Lower lobe of right lung (tissue), 2 donors: ENCODE data around the gene PALLD. TPM values are rescaled to one million over a fixed set of nuclear protein-coding genes. Genes with fewer than 3 reads are reported as not detected.

ENCODE experiments used
- ATAC-seq, 2 donors: fragments of 200-7000 bp; cut with Tn5 transposase; one replicate each; pipeline ENCODE4 v1.9.1; 2020 to 2022; ENCODE audit warnings: mild to moderate bottlenecking in 2 of 2, moderate library complexity in 2 of 2
- DNase-seq: peaks from one replicate; pipeline ENCODE4 v3.0.0-alpha.2; 2020
- H3K27ac ChIP-seq: fragments of 200-600 bp; one replicate; pipeline ENCODE4 v1.8.0; 2022
- H3K27me3 ChIP-seq: fragments of 200-600 bp; one replicate; pipeline ENCODE4 v1.8.0; 2022; ENCODE audit warnings: low read depth
- H3K36me3 ChIP-seq: fragments of 200-600 bp; one replicate; pipeline ENCODE4 v1.8.0; 2022; ENCODE audit warnings: mild to moderate bottlenecking
- H3K4me1 ChIP-seq: fragments of 200-600 bp; one replicate; pipeline ENCODE4 v1.8.0; 2022
- H3K4me3 ChIP-seq: fragments of 200-600 bp; one replicate; pipeline ENCODE4 v1.8.0; 2022; ENCODE audit warnings: mild to moderate bottlenecking
- H3K9me3 ChIP-seq: fragments of 200-600 bp; one replicate; pipeline ENCODE4 v1.8.0; 2022
- CTCF ChIP-seq: fragments of 200-600 bp; IDR thresholded peaks from one replicate; pipeline ENCODE4 v1.8.0; 2022; ENCODE audit warnings: antibody characterized with exemption, mild to moderate bottlenecking
- intact Hi-C: fragments of 100-400 bp; cut with DNase I; formaldehyde crosslinking; loops from one replicate; pipeline ENCODE4 v1.11.0; 2022
- total RNA-seq: library from RNA; stranded (reverse); fragmentation: NEBNext Ultra II Directional; extraction: Animal tissue kit (Norgen Biotek cat#: 25700); gene quantifications from one replicate; pipeline ENCODE4 v1.2.1, GENCODE V29; 2021
- donor health status: DM: no; HTN: yes; CAD: no; lungs with severe emphysema.

PALLD gene
- total RNA-seq, 1 donor from 2014 or later: 91.9 TPM

- H3K36me3 ChIP-seq: no peaks in the 10 kb centered on the region
- no peak overlapping the region for H3K27ac ChIP-seq
- H3K4me3 ChIP-seq: no peak overlapping the region
- peaks cover 13% of the 10 kb centered on the region for H3K4me1 ChIP-seq
- DNase-seq: no peak
- TF ChIP-seq CTCF: no peak
- no peak for ATAC-seq
- no peaks in the 10 kb centered on the region for H3K27me3 ChIP-seq
- intact Hi-C loops: no loop called here
- H3K9me3 ChIP-seq: no peaks in the 10 kb centered on the region
Observed at GRCh38 chr4:168874083-168874482, 377.2 kb downstream of the PALLD start.

- Histone ChIP-seq H3K27me3 (no peaks in the 10 kb centered on the region), H3K36me3 (no peaks in the 10 kb centered on the region), H3K4me3 (no peak overlapping the region), H3K9me3 (no peaks in the 10 kb centered on the region), H3K4me1 (peaks cover 33% of the 10 kb centered on the region), H3K27ac (no peak overlapping the region)
- intact Hi-C loops: no loop called here
- DNase-seq (no peak), ATAC-seq (no peak)
- no peak for TF ChIP-seq CTCF
Observed at GRCh38 chr4:168876106-168876505, 379.3 kb downstream of the PALLD start.

GRCh38 chr4:168877511-168878491 lies 380.9 kb downstream of the PALLD start:
- Histone ChIP-seq H3K27me3 (no peaks in the 10 kb centered on the region), H3K4me3 (peak overlapping the region; percentile 53), H3K4me1 (peaks cover 45% of the 10 kb centered on the region), H3K9me3 (no peaks in the 10 kb centered on the region), H3K36me3 (peaks cover 7% of the 10 kb centered on the region), H3K27ac (peak overlapping the region; percentile 80)
- intact Hi-C loops: no loop called here
- ATAC-seq: peak; percentile 86 to 88
- peak; percentile 14 for TF ChIP-seq CTCF
- DNase-seq: peak; percentile 77

GRCh38 chr4:168878623-168879022 lies 381.8 kb downstream of the PALLD start:
- no peak for ATAC-seq
- Histone ChIP-seq H3K27me3 (no peaks in the 10 kb centered on the region), H3K36me3 (peaks cover 8% of the 10 kb centered on the region), H3K9me3 (no peaks in the 10 kb centered on the region), H3K4me1 (peaks cover 52% of the 10 kb centered on the region), H3K4me3 (peak overlapping the region; percentile 53), H3K27ac (peak overlapping the region; percentile 80)
- no peak for TF ChIP-seq CTCF
- intact Hi-C loops: no loop called here
- no peak for DNase-seq

- peaks cover 56% of the 10 kb centered on the region for H3K4me1 ChIP-seq
- H3K27ac ChIP-seq: no peak overlapping the region
- ATAC-seq: no peak
- DNase-seq: no peak
- no peak for TF ChIP-seq CTCF
- no peak overlapping the region for H3K4me3 ChIP-seq
- H3K9me3 ChIP-seq: no peaks in the 10 kb centered on the region
- intact Hi-C loops: no loop called here
- H3K36me3 ChIP-seq: peaks cover 8% of the 10 kb centered on the region
- no peaks in the 10 kb centered on the region for H3K27me3 ChIP-seq
Observed at GRCh38 chr4:168879188-168879587, 382.3 kb downstream of the PALLD start.
